CD4-positive, alpha-beta T cell treated with Interleukin-4 for 1 hour (primary cell): ENCODE data around the gene FAM81B.

ENCODE experiments used
- DNase-seq, 2 donors: peaks; one replicate each; pipeline ENCODE4 v3.0.0-alpha.2; 2020 to 2022

The FAM81B gene

GRCh38 chr5:95487880-95488279 is 96.7 kb downstream of the FAM81B start:
- DNase-seq: peak in 1 of 2 donors; percentile 7
